M059J (cell line): ENCODE results near the gene SAXO1. TPM values are rescaled to one million over a fixed set of nuclear protein-coding genes. Genes with fewer than 3 reads are reported as not detected.
A peak's percentile ranks its signal among the peaks of the same experiment; 100 is the strongest.
"Not testable (repeated sequence)": the region's sequence is repeated elsewhere in the genome, so short reads cannot be mapped to it uniquely, and the experiment has no call there.

ENCODE experiments used
- DNase-seq: peaks from one replicate; pipeline ENCODE4 v3.0.0-alpha.2; 2012; ENCODE audit warnings: low read depth
- total RNA-seq: library from RNA; depleted of rRNA; stranded (reverse); fragments of >200 nt; shearing (Covaris generic); gene quantifications from 2 replicates; pipeline ENCODE4 v1.2.3, GENCODE V29; 2014

SAXO1 gene
- total RNA-seq, 1 experiment from 2014 or later, result 0.10 TPM

- no peak for DNase-seq
These were observed 33.7 kb downstream of the SAXO1 start for GRCh38 chr9:18999173-18999785.

GRCh38 chr9:18997151-18997550, 35.9 kb downstream of the SAXO1 start:
- no peak for DNase-seq

DNA sequence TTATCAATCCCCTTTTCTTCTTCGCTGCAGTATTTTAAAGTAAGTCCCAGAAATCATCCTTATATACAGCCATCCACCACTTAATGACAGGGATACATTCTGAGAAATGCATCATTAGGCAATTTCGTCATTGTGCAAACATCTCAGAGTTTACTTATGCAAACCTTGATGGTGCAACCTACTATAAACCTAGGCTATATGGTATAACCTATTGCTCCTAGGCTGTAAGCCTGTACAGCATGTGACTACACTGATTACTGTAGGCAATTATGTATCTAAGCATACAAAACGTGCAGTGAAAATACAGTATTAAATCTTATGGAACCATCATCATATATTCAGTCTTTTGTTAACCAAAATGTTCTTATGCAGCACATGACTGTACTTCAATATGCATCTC, 36.8 kb downstream of the SAXO1 start:
- no peak for DNase-seq

- no peak for DNase-seq
These were observed 38.6 kb downstream of the SAXO1 start for GRCh38 chr9:18994263-18994916.

DNA sequence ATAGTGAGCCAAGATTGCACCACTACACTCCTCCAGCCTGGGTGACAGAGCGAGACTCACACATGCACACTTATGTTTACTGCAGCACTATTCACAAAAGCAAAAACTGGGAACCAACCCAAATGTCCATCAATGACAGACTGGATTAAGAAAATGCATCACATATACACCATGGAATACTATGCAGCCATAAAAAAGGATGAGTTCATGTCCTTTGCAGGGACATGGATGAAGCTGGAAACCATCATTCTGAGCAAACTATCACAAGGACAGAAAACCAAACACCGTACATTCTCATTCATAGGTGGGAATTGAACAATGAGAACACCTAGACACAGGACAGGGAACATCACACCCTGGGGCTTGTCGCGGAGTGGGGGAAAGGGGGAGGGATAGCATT, 41.8 kb downstream of the SAXO1 start:
- not testable (repeated sequence) for DNase-seq

- DNase-seq, result no peak
These were observed 42.5 kb downstream of the SAXO1 start for GRCh38 chr9:18990494-18990893.

DNA sequence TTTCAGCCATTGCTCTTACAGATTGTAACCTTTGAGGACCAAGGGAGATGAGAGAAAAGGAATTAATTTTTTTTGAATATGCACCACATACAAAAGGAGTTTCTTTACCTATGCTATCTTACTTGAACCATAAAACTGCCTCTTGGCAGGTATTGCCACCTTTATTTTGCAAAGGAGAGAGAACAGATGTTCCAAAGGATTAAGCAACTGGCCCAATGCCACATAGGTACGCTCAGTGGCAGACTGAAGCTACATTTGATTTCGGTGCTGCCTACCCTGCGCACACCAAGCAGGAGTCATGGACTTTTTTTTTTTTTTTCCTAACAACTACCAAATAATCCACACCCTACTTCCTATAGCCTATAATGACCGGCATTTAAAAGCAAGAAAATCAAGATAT, 43.1 kb downstream of the SAXO1 start:
- DNase-seq, result no peak

DNA sequence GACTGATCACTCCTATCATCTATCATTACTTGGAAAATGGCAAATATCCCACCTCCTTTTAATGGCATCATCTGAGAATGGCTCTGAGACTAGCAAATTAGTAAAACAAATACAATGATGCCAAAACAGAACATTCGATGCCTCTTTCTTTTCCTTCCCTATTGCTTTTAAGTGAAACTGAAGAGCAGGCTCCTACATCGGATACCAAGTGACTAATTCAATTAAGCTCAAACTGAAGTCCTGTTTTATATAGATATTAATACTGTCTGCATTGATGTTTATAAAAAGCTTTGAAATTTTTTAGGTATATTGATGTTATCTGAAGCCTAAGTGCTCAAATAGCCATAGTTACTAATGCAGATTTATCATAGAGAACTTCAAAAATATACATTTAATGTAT, 43.9 kb downstream of the SAXO1 start:
- no peak for DNase-seq

DNA sequence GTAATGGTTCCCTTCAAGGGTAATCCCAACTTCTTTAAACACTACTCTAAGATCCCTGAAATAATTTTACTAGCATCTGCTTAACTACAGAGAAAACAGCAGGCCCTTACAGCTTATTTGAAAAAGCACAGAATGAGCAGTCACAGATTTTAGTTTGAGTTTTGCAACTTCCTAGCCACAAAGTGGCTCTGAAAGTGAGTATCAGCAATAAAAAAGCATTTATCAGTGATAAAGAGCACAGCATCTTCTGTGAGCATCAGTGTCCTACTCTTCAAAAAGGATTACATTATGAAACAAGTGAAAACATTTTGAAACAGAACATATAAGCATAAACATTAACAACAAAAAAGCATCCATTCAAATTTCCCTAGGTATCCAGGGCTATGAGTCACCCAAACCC, 45.0 kb downstream of the SAXO1 start:
- DNase-seq, result no peak

GRCh38 chr9:18985996-18986395, 47.0 kb downstream of the SAXO1 start:
- DNase-seq, result no peak

DNA sequence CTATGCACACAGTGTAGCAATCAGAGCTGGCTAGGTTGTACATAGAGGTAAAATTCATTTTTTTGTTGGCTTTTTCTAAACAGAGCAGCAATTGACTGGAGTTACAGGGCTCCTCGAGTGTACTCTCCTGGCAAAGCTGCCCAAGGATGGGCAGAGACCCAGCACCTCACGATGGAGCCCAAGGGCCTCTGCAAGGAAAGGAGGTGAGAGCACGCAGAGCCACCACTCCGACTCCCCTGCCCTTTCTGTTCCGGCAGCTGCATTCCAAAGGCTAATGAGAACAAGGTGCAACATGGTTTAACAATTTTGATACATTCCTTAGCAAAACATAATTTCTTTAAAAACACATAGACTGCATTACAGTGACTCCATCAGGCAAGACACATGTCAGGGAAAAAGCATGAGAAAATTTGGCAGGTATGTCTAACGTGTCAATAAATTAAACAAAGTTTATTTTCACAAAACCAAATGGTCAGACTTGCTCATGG, 47.5 kb downstream of the SAXO1 start:
- peak; percentile 65 for DNase-seq

GRCh38 chr9:18982262-18982620, 50.8 kb downstream of the SAXO1 start:
- DNase-seq, result peak; percentile 89

GRCh38 chr9:18981476-18982261, 51.3 kb downstream of the SAXO1 start:
- peak; percentile 17 for DNase-seq

DNA sequence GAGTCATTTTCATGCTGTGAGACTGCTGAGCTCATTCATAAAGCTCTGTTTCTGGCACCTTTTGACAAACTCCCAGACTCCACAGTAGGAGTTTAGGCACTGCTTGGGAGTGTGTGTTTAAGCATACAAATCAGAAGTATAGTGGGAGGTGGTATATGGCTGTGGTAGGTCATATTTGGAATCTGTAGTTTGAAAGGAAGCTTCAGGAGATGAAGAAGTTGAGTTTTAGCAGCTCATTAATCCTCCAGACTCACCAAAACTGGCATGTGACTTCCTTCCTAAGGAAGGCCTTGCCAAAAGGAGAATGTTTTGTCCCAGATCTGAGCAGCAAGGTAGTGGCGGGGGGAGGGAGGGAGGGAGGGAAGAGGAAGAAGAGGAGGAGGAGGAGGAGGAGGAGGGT, 52.8 kb downstream of the SAXO1 start:
- peak; percentile 17 for DNase-seq

DNA sequence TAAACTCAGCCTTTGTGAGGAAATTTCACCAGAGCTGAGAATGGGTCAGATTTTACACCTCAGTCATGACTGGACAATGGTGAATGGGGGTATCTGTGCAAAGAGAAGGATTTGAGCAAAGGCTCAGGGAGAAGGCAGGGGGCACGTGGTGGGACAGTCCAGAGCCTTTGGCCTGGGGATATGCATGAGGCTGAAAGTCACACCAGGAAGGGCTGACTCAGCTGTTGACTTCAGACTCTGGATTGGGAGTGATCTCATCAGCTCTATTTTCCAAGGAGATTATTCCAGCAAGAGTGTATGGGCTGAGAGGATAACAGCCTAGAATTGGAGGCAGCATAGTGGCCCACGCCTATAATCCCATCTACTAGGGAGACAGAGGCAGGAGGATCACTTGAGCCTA, 53.6 kb downstream of the SAXO1 start:
- peak; percentile 76 for DNase-seq

DNA sequence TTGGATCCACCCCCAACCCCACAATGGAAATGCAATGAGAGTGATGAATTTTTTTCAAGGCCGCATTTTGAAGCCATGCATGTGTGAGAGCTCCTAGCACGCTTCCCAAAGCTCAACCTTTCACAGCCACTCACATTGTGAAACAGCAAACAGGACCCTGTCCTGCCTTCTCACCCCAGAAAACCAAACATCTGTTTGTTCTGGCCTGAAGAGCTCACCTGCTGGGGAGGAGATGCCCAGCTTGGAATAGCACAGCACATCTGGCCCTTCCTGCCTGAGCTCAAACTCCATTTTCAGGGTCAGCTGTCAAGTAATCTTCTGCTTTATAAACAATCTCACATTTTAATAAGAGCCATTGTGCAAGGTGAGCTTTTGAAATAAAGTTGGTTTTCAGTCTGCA, 54.8 kb downstream of the SAXO1 start:
- DNase-seq, result no peak

GRCh38 chr9:18976709-18977531, 56.1 kb downstream of the SAXO1 start:
- DNase-seq, result peak; percentile 92

DNA sequence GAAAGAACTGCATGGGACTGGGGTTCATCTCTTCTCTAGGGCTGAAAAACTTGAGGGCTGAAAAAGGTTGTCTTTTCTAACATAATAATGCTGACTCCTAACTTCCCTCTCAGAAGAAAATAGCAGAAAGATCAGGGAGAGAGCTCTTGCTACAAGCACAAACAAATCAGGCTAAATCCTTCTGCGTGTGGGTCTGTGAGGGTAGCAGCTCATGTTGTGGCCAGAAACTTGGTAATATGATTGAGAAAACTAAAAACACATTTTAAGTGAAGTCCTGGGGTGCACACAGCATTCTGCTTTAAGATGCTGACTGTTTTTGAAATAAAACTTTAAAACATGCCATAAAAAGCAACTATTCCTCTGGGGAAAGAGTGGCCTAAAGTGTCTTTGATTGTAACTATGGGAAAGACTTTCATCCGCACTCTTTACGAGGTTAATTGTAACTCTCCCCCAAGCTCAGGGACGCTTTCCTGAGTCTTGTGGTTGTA, 56.7 kb downstream of the SAXO1 start:
- DNase-seq, result no peak

- DNase-seq, result no peak
These were observed 59.7 kb downstream of the SAXO1 start for GRCh38 chr9:18973348-18973747.

DNA sequence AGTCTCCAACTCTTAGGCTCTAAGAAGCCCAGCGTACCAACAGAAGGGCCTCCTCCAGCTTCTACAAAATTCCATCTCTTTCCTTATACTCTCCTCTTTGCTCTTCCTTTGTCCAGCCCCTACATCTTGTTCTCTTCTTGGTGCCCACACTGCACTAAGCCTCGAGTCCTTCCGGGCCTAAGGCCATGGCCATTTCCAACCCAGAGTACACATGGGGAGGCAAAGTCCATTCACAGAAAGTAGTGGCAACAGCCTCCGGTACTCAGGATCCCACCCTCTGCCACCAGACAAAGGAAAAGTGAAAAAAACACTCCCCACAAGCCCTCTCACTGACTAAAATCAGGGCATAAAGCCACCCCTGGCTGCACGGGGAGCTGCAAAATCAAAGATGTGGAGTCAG, 60.3 kb downstream of the SAXO1 start:
- no peak for DNase-seq

GRCh38 chr9:18971909-18972308, 61.1 kb downstream of the SAXO1 start:
- DNase-seq, result no peak

DNA sequence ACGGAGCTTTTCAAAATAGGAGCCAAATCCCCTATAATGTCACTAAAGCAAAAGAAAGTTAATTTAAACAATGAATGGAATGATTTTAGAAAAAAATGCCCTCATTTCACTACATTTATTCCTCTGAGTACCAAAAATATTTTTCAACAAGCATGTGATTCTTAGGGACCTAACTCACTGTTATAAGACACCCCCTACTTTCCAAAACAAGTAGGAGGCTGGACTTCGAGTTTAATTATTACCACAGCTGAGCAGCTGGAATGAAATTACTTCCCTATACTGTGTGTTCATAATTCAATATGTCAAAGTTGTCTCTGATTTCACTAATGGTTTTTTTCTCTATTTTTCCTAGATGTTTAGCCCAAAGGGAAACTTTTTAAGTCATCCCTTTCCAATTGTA, 61.6 kb downstream of the SAXO1 start:
- DNase-seq, result no peak
